ENCODE measurements around the gene DYNLRB1.
"Not testable (repeated sequence)": the region's sequence is repeated elsewhere in the genome, so short reads cannot be mapped to it uniquely, and the experiment has no call there.

DYNLRB1 gene

GRCh38 chr20:34510575-34510974 is 5.6 kb upstream of the DYNLRB1 start:
- TF ChIP-seq, protein P1, sequence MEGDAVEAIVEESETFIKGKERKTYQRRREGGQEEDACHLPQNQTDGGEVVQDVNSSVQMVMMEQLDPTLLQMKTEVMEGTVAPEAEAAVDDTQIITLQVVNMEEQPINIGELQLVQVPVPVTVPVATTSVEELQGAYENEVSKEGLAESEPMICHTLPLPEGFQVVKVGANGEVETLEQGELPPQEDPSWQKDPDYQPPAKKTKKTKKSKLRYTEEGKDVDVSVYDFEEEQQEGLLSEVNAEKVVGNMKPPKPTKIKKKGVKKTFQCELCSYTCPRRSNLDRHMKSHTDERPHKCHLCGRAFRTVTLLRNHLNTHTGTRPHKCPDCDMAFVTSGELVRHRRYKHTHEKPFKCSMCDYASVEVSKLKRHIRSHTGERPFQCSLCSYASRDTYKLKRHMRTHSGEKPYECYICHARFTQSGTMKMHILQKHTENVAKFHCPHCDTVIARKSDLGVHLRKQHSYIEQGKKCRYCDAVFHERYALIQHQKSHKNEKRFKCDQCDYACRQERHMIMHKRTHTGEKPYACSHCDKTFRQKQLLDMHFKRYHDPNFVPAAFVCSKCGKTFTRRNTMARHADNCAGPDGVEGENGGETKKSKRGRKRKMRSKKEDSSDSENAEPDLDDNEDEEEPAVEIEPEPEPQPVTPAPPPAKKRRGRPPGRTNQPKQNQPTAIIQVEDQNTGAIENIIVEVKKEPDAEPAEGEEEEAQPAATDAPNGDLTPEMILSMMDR (IDR thresholded peaks at IDR 0.05; ENCODE audit: low read depth, low read length) = no peak
- TF ChIP-seq, protein P2, sequence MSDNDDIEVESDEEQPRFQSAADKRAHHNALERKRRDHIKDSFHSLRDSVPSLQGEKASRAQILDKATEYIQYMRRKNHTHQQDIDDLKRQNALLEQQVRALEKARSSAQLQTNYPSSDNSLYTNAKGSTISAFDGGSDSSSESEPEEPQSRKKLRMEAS (IDR thresholded peaks at IDR 0.05; ENCODE audit: low read depth, low read length) = no peak
- DNase-seq (ENCODE audit: low read depth) = no peak
- no peak overlapping the region for H3K4me3 ChIP-seq (ENCODE audit: low read depth, low read length)

DNA sequence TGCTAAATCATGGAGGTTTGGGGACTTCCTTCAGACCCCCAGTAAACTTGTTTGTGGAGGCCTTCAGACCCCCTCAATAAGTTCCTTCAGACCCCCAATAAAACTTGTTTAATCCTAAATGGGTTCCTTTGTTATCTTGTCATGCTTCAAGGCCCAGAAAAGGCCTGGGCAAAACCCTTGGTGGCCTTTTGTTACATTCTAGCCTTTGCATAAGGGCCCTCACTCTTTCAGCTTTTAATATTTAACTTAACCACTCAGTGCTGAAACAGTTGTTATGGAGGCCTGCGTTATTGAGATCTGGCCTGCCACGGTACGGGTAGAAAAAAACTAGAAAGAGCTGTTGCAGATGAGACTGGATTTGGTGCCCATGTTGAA is 4.3 kb upstream of the DYNLRB1 start:
- no peak for DNase-seq (ENCODE audit: low read depth)
- no peak overlapping the region for H3K4me3 ChIP-seq (ENCODE audit: low read depth, low read length)
- TF ChIP-seq POLR2A (IDR thresholded peaks at IDR 0.05; ENCODE audit: extremely low read depth, insufficient read length) = no peak
- no peak for TF ChIP-seq MYC (IDR thresholded peaks at IDR 0.05; ENCODE audit: low read depth, low read length)
- TF ChIP-seq, protein P2 (IDR thresholded peaks at IDR 0.05; ENCODE audit: low read depth, low read length) = no peak
- TF ChIP-seq, protein P1 (IDR thresholded peaks at IDR 0.05; ENCODE audit: low read depth, low read length) = no peak

- H3K4me3 ChIP-seq (ENCODE audit: low read depth, low read length) = no peak overlapping the region
- DNase-seq (ENCODE audit: low read depth) = no peak
- TF ChIP-seq, protein P1 (IDR thresholded peaks at IDR 0.05; ENCODE audit: low read depth, low read length) = no peak
- TF ChIP-seq, protein P2 (IDR thresholded peaks at IDR 0.05; ENCODE audit: low read depth, low read length) = no peak
- TF ChIP-seq POLR2A (IDR thresholded peaks at IDR 0.05; ENCODE audit: extremely low read depth, insufficient read length) = no peak
- TF ChIP-seq MYC (IDR thresholded peaks at IDR 0.05; ENCODE audit: low read depth, low read length) = no peak
Measured at GRCh38 chr20:34512266-34512954, 3.8 kb upstream of the DYNLRB1 start.

DNA sequence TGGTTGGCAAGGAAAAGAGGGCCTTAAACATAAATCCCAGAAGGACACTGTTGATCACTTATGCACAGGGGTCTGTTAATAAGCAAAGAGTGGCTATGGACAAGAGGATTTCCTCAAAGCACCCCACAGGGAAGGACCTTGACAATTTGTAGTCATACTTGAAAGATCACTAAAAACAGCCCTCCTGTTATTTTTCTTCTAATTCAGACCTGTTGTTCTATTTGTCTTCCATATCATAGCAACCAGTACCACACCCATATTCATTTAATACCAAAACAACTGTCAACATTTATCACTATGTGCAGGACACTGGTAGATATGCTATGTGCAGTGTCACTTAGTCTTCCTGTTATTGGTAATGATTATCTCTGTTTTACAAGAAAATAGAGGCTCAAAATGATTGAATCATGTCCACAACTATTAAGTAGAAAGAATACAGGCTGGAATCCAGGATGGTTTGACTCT is 3.2 kb upstream of the DYNLRB1 start:
- H3K4me3 ChIP-seq (ENCODE audit: low read depth, low read length) = no peak overlapping the region
- no peak for DNase-seq (ENCODE audit: low read depth)
- TF ChIP-seq, protein P1 (IDR thresholded peaks at IDR 0.05; ENCODE audit: low read depth, low read length) = no peak
- TF ChIP-seq POLR2A (IDR thresholded peaks at IDR 0.05; ENCODE audit: extremely low read depth, insufficient read length) (no peak), MYC (IDR thresholded peaks at IDR 0.05; ENCODE audit: low read depth, low read length) (no peak)
- TF ChIP-seq, protein P2 (IDR thresholded peaks at IDR 0.05; ENCODE audit: low read depth, low read length) = no peak

DNA sequence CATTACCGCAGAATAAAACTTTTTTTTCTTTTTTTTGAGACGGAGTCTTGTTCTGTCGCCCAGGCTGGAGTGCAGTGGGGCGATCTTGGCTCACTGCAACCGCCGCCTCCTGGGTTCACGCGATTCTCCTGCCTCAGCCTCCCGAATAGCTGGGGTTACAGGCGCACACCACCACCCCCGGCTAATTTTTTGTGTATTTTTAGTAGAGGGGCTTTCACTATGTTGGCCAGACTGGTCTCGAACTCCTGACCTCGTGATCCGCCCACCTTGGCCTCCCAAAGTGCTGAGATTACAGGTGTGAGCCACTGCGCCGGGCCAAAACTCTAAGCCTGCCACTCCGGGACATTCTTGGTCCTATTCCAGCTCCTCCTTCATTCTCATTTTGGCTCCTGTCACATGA is 2.2 kb upstream of the DYNLRB1 start:
- H3K4me3 ChIP-seq (ENCODE audit: low read depth, low read length); DNase-seq (ENCODE audit: low read depth): not testable (repeated sequence)

DNA sequence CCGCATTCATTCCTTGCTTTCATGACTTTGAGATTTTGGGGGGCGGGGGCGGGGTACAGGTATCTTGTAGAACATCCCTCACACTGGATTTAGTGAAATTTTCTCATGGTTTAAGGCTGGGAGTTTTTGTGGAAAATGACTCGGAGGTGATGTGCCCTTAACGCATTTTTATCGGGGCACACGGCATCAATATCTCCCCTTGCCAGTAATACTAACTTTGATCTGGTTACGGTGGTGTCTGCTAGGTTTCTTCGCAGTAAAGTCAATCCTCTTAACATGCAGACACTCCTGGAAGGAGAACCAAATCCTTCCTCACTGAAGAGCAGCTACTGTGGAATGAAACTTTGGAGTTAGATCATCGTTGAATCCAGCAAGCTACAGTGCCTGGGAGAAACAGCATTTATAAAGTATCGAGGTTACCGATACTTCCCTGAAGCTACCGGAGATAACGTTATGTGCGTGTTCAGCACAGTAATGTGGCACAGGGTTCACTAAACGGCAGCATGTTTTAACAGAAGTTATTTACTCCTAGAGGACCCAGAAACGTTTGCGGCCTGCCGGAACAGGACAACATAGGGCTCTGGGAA is 1.2 kb upstream of the DYNLRB1 start:
- no peak for DNase-seq (ENCODE audit: low read depth)
- H3K4me3 ChIP-seq (ENCODE audit: low read depth, low read length) = peak overlapping the region; percentile 80
- no peak for TF ChIP-seq MYC (IDR thresholded peaks at IDR 0.05; ENCODE audit: low read depth, low read length)
- no peak for TF ChIP-seq POLR2A (IDR thresholded peaks at IDR 0.05; ENCODE audit: extremely low read depth, insufficient read length)
- TF ChIP-seq, protein P1 (IDR thresholded peaks at IDR 0.05; ENCODE audit: low read depth, low read length) = no peak
- TF ChIP-seq, protein P2 (IDR thresholded peaks at IDR 0.05; ENCODE audit: low read depth, low read length) = no peak

Data from NB4 (cell line).